ENCODE data around the gene PLA2G2F.

DNA sequence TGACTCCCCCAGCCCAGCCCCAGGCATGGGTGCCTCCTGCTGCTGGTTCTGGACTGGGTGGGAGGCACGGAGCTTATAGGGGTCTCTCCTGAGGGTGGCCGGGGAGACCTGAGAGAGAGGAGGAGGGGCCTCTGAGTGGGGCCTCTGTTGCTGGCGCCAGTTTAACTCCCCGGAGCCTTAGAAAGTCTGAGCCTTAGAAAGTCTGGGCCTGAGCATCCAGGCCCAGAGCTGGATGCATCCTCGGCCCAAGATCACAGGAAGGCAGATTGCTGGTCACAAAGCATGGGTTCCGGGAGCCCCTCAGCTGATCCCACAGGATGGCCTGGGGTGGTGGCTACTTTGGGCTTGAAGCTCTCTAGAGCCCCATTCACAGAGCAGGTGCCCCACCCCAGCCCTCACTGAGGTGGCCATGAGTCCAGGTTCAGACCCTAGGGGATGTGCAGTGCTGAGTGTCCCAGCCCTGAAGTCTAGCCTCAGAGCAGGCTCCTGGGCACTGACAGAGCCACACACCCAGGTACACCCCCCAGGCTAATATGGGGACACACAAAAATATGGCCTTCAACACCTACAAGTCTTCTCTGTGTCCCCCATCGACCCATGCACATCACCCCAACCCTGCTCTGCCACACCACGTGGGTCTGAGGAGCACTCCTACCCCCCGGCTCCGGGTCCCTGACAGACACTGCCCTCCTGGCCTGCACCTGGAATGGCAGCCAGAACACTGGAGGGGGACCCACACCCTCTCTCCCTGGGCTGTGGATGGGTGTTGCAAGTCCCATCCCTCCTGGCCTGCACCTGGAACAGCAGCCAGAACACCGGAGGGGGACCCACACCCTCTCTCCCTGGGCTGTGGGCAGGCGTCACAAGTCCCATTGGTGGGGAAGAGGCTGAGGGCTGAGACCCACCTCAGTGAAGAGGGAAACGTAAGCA lies 9.7 kb downstream of the PLA2G2F start:
- TF ChIP-seq CTCF (IDR thresholded peaks at IDR 0.05) (no peak), POLR2A (IDR thresholded peaks at IDR 0.05) (no peak), POLR2AphosphoS5 (IDR thresholded peaks at IDR 0.05) (no peak), EP300 (IDR thresholded peaks at IDR 0.05) (no peak)

Measured in upper lobe of left lung (tissue), 4 donors.